Testis (tissue), 3 donors: Measurements from ENCODE around the gene JADE2. TPM values are rescaled to one million over a fixed set of nuclear protein-coding genes. Genes with fewer than 3 reads are reported as not detected.

ENCODE experiments used
- DNase-seq: peaks from one replicate; pipeline ENCODE4 v3.0.0-alpha.2; 2019
- H3K27ac ChIP-seq, 2 donors: fragments of 200-600 bp; sonication (generic); one replicate each; pipeline ENCODE4 v1.5.1; 2019
- H3K27me3 ChIP-seq: fragments of 200-600 bp; sonication (generic); one replicate; pipeline ENCODE4 v1.5.1; 2019
- H3K36me3 ChIP-seq: fragments of 200-600 bp; sonication (generic); one replicate; pipeline ENCODE4 v1.5.1; 2017; ENCODE audit warnings: low read depth; ENCODE audit errors: missing control alignments
- H3K4me1 ChIP-seq: fragments of 200-600 bp; sonication (generic); one replicate; pipeline ENCODE4 v1.5.1; 2019
- H3K4me3 ChIP-seq, 2 donors: fragments of 200-600 bp; sonication (generic); one replicate each; pipeline ENCODE4 v1.5.1; 2017 to 2019
- H3K9me3 ChIP-seq: fragments of 200-600 bp; sonication (generic); one replicate; pipeline ENCODE4 v1.5.1; 2017
- POLR2A ChIP-seq: fragments of 450-650 bp; IDR thresholded peaks from one replicate; pipeline ENCODE4 v1.6.1; 2017; ENCODE audit warnings: antibody characterized with exemption, mild to moderate bottlenecking, moderate library complexity
- WGBS, 2 donors: methylation state at CpG; one replicate each; pipeline ENCODE4 v1.1.5; 2018; 5-methylcytosine and 5-hydroxymethylcytosine counted together
- intact Hi-C: fragments of 100-400 bp; cut with DNase I; formaldehyde crosslinking; loops from one replicate; pipeline ENCODE4 v1.15.1; 2023; ENCODE audit warnings: low total_unique reads
- polyA plus RNA-seq: library from polyadenylated mRNA; stranded (reverse); fragments of 350-450 nt; fragmentation: Illumina TruSeq; extraction: RNeasy Lipid Tissue Mini Kit (QIAGEN cat#74804); gene quantifications from one replicate; pipeline ENCODE4 v1.2.3, GENCODE V29; 2014; ENCODE audit warnings: low read depth, low replicate concordance; ENCODE audit not compliant: insufficient read depth
- total RNA-seq, 2 donors: library from RNA; depleted of rRNA; stranded (reverse); fragments of >200 nt; gene quantifications; one replicate each; pipeline ENCODE4 v1.2.3, GENCODE V29; 2016
- TF ChIP-seq, protein P1 (sequence below), 3 experiments: fragments of 450-650 bp in 2 of 3; fragments of 200-600 bp in 1 of 3; sonication (generic) in 1 of 3; IDR thresholded peaks; one replicate each; pipeline ENCODE4 v1.5.1; 2016 to 2019; ENCODE audit warnings: antibody characterized with exemption in 3 of 3, mild to moderate bottlenecking in 2 of 3, moderate library complexity in 1 of 3

The JADE2 gene
- total and polyA plus RNA-seq, 3 donors from 2014 or later = 26.0 to 67.2 (median 54.5) TPM

GRCh38 chr5:134490255-134490924 lies 35.1 kb upstream of the JADE2 start:
- 91 to 92% methylated on average over 9 of the region's 9 CpGs for WGBS, 2 donors
- Histone ChIP-seq H3K4me1 (no peaks in the 10 kb centered on the region), H3K27me3 (no peaks in the 10 kb centered on the region), H3K4me3 (no peak overlapping the region), H3K27ac (no peak overlapping the region), H3K36me3 (no peaks in the 10 kb centered on the region), H3K9me3 (no peaks in the 10 kb centered on the region)
- DNase-seq = no peak
- intact Hi-C loops = no loop called here
- TF ChIP-seq, protein P1, sequence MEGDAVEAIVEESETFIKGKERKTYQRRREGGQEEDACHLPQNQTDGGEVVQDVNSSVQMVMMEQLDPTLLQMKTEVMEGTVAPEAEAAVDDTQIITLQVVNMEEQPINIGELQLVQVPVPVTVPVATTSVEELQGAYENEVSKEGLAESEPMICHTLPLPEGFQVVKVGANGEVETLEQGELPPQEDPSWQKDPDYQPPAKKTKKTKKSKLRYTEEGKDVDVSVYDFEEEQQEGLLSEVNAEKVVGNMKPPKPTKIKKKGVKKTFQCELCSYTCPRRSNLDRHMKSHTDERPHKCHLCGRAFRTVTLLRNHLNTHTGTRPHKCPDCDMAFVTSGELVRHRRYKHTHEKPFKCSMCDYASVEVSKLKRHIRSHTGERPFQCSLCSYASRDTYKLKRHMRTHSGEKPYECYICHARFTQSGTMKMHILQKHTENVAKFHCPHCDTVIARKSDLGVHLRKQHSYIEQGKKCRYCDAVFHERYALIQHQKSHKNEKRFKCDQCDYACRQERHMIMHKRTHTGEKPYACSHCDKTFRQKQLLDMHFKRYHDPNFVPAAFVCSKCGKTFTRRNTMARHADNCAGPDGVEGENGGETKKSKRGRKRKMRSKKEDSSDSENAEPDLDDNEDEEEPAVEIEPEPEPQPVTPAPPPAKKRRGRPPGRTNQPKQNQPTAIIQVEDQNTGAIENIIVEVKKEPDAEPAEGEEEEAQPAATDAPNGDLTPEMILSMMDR (IDR thresholded peaks at IDR 0.05) = no peak
- TF ChIP-seq POLR2A = no peak

DNA sequence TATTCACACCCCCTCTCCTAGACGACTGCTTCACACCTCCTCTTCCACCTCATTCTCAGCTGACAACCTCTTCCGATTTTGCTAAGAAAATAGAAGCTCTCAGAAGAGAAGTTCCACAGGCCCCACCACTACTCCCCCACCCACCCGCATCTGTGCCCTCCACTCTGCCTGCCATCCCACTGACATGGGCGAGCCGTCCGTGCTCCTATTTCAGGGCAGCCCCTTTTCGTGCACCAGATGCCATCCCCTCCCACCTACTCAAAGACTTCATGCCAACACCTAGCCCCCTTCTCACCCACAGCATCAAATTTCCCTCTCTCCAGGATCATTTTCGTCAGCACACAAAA lies 34.6 kb upstream of the JADE2 start:
- 85 to 92% methylated on average over 8 of the region's 8 CpGs for WGBS, 2 donors
- Histone ChIP-seq H3K27me3 (no peaks in the 10 kb centered on the region), H3K36me3 (no peaks in the 10 kb centered on the region), H3K4me3 (no peak overlapping the region), H3K27ac (no peak overlapping the region), H3K9me3 (no peaks in the 10 kb centered on the region), H3K4me1 (no peaks in the 10 kb centered on the region)
- DNase-seq = no peak
- intact Hi-C loops = no loop called here
- TF ChIP-seq POLR2A = no peak
- TF ChIP-seq, protein P1 (IDR thresholded peaks at IDR 0.05) = no peak

DNA sequence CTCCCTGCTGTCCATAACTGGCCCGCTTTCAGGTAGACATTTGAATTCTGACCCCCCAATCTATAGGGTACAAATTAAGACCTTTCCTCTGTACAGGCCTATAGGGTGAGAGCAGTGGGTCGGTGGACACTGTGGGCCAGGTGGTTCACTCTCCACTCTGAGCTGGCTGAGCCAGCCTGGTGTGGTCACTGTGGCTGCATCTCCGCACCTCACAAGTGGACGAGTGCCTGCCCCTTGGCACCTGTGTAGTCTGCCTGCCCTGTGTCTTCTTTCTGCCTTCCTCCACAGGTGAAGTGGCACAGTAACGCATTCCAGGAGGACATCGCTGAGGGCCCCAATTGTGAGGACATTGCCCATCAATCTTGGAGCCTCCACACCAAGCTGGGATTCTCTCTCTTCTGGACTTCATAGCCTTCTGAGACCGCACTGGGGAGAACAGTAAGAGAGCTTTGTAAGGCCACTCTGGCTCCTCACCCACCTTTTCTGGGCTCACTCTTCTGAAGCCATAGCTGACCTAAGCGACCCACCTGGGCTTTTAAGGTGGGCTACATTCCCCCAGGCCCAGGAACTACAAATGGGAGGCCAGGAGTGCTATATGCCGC lies 33.5 kb upstream of the JADE2 start:
- Histone ChIP-seq H3K4me3 (no peak overlapping the region), H3K27ac (no peak overlapping the region), H3K36me3 (no peaks in the 10 kb centered on the region), H3K9me3 (no peaks in the 10 kb centered on the region), H3K4me1 (no peaks in the 10 kb centered on the region), H3K27me3 (no peaks in the 10 kb centered on the region)
- TF ChIP-seq, protein P1 (IDR thresholded peaks at IDR 0.05) = no peak
- no peak for TF ChIP-seq POLR2A
- intact Hi-C loops = no loop called here
- WGBS, 2 donors = 95% methylated on average over 4 to 9 of the region's 9 CpGs
- DNase-seq = no peak

DNA sequence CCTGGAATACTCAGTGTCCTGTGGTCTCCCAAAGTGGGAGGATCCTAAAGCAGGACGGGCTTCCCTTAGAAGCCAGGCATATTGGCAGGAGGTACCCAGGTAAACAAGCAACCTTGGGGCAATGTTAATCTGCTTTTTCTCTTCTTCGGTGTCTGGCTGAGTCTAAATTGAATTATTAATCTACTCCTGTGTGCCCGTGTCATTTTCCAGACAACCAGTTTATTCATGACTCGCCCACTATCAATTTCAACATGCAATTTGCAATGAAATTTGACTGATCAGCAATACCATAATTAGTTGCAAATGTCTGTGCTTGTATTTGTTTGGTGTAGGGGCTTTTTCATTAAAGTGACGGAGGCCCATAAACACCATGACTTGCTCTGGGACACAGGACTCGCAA lies 32.9 kb upstream of the JADE2 start:
- H3K9me3 ChIP-seq = no peaks in the 10 kb centered on the region
- H3K27me3 ChIP-seq = no peaks in the 10 kb centered on the region
- WGBS, 2 donors = 90% methylated on average over 6 of the region's 6 CpGs
- H3K4me1 ChIP-seq = no peaks in the 10 kb centered on the region
- H3K36me3 ChIP-seq = no peaks in the 10 kb centered on the region
- no peak overlapping the region for H3K4me3 ChIP-seq
- no peak overlapping the region for H3K27ac ChIP-seq
- intact Hi-C loops = no loop called here
- TF ChIP-seq, protein P1 (IDR thresholded peaks at IDR 0.05) = no peak
- no peak for TF ChIP-seq POLR2A
- DNase-seq = no peak
